NCI-H69 (cell line): ENCODE measurements around the gene IDH2.

Experiments used
- DNase-seq: peaks from one replicate; lab custom pipeline; 2025; lab: John Stamatoyannopoulos, UW

IDH2 gene

DNA sequence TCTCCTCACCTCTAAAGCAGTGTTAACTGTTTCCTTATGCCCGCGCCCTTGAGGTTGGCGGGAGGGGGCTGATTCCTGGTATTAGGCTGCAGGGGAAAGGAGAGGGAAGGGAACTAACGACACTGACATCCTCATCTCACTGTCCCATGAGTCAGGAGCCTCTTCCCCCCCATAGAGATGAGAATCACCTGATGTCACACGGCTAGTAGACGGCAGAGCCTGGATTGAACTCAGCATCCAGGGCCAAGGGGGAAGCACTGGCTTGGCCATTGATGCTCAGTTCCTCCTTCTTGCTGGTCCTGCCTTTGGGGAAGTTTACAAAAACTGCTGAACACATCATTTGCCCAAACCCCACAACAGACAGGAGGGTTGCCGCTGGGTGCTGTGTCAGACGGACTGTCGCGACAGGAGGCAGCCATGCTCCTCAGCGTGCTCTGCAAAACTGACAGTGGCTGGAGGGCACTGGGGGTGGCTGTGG lies 38.5 kb downstream of the IDH2 start:
- peak; percentile 17 for DNase-seq

DNA sequence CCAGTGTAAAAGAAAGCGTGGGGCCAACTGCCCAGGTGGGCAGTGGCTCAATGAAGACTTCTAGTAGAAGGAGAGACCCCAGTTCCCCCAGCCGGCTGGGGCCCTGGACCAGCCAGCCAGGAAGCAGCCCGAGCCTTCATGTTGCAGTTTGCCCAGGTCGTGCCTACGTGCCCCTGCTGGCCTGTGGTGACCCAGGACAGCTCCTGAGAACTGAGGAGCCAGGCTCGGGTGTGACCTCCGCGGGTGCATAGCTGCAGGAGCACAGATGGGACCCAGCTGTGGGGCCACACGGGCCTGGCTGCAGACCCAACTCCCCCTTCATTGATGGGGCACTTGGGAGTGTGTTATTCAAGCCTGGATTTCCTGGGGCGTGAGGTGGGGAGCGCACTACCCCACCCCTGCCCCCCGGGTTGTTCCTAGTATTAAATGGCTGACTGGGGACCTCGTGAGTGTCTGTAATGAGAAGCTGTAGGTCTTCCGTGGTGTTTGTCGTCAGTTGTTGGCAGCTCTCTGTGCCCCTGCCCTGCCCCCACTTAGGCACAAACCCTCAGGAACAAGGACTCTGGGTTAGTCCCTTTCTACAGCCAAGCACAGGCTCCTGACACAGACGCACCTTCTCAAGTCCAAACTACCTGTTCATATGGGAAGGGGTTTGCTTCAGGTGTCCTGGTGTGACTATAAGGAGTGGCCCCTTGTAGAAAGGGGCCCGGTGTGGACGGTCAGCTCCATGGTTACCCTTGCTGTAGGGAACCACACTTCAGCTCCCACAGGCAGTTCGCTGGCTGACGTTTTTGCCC lies 39.1 kb downstream of the IDH2 start:
- peak; percentile 28 for DNase-seq

- peak; percentile 95 for DNase-seq
Observed at GRCh38 chr15:90062462-90062932, 39.8 kb downstream of the IDH2 start.

DNA sequence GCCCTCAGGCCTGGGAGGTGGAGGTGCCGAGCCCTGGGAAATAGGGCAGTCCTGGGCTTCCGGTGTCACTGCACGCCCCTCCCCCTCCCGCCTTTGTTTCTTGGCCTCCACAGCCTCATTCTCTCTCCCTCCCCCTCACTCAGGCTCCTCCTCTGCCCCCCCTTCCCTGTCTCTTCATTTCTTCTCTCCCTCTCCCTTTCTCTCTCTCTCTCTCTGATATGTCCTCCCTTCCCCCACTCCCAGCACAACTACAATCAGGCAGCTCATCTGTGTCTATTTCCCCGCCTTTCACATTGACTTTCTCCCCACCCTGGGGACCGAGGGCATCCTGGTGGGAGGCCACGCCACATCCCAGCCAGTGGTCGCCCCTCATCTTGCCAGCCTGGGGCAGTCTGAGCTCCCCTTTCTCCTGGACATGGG lies 40.2 kb downstream of the IDH2 start:
- peak; percentile 91 for DNase-seq

GRCh38 chr15:90060797-90061196 lies 41.5 kb downstream of the IDH2 start:
- no peak for DNase-seq

DNA sequence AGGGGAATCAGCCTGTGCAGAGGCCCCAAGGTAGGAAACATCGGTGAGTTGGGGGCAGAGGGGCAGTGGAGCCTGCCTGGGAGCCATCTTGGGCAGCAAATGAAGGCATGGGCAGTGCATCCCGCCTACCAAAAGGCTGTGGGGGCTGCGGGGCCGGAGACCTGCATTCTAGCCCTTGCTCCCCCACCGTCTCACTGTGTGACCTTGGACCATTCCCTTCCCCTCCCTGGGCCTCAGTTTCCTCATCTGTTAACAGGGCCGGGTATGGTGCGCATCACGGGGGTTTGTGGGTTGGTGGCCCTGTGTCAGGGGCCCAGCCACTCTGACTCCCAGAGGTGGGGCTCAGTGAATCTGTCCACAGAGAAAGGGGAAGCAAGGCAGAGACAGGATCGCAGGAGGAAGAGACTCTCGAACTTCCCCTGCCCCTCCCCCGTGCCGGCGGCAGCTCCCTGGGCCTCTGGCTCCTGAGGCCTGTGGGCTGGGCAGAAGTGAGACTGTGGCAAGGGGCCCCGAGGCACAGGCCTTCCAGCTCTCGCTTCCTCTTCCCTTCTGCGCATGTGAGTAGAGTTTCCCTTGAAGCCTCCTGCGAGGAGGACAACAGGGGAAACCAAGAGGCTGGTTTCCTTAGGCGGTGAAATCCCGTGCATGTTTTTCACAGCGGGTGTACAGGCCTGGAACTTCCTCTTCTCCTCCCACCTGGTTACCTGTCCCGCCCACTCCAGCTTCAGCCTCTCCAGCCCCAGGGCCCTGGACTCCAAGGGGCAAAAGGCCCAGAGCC lies 42.9 kb downstream of the IDH2 start:
- peak; percentile 46 for DNase-seq

GRCh38 chr15:90058775-90059174 lies 43.5 kb downstream of the IDH2 start:
- no peak for DNase-seq

GRCh38 chr15:90058308-90058707 lies 44.0 kb downstream of the IDH2 start:
- DNase-seq = no peak

DNA sequence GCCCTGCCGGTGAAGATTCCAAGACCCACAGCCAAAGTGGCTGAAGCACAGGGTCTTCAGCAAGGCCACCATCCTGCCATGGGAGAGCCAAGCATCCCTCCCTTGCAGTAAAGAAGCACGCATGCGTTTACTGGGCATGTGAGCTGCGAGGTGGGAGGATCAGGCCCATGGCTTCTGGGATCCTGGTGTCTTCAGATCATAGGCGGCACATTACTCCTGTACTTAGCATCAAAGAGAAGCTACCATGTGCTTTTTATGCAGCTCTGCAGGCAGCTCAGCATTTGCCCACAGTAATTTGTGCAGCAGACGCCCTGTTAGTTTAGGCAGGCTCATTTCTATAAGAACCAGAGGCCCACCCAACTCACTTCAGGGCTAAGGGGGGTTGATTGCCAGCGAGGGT lies 45.7 kb downstream of the IDH2 start:
- DNase-seq = no peak

DNA sequence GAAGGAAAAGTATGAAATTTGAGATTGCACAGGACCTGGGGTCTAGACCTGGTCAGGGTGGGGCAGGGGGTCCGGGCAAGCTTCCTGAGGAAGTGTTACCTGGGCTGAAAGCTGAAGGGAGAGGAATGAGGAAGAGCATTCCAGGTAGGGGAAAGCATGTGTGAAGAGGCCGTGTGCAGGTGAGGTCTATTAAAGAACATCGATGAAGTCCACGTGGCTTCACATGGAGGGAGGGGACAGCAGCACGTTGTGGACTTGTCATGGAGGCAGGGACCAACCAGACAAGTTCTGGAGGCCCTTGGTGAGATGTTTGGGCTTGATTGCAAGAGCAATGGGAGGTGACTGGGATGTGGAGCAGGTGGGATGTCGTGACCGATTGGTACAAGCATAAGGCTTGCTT lies 47.1 kb downstream of the IDH2 start:
- peak; percentile 33 for DNase-seq

- peak; percentile 89 for DNase-seq
Observed at GRCh38 chr15:90054618-90055097, 47.6 kb downstream of the IDH2 start.

- no peak for DNase-seq
Observed at GRCh38 chr15:90053685-90054466, 48.4 kb downstream of the IDH2 start.

GRCh38 chr15:90051874-90052273 lies 50.4 kb downstream of the IDH2 start:
- DNase-seq = no peak

GRCh38 chr15:90049666-90050604 lies 52.3 kb downstream of the IDH2 start:
- no peak for DNase-seq

- no peak for DNase-seq
Observed at GRCh38 chr15:90049030-90049429, 53.2 kb downstream of the IDH2 start.

DNA sequence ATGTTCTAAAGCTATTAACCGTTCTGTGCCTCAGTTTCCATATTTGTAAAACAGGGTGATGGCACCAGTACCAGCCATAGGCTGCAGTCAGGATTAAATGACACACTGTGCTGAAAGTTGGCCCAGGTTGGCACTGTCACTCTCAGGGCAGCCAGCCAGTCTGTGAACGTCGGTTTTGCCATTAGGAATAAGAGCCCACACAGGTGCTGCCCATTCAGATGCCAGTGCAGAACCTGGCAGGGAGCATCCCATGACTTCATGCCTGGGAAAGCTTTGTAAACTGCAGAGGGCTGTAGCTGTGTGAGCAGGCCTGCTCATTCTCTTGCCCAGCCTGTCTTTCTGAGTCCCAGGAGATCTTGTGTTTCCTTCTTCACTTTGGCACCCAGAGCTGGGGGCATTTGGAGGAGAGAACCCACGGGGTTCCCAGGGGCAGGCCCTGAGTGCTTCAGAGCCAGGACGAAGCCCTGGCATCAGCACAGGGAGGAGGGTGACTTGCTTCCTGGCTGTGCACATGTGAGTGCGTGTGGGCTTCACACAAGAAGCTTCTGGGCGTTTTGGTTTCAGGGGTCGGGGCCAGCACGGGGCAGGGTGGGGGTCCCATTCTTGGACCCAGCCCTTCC lies 54.2 kb downstream of the IDH2 start:
- DNase-seq = no peak

DNA sequence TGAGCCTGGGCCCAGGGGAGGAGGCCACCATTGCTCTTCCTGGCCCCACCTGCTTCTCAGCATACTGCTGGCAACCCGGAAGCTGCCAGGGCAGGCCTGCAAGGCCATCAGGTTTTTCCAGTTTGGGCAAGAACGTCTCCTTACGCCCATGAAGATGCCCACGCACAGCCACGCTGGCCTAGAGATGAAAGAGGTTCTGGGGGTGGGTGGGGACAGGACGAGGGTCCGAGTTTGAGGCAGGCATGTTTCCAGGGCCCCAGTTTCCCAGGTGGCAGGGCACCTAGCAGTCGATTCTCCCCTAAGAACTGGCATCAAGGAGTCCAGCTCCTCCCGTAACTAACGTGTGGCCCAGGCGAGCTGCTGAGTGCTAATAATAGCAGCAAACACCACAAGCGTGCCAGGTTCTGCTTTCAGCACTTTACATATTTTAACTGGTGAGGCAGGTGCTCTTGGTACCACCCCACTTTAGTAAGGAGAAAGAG lies 55.3 kb downstream of the IDH2 start:
- no peak for DNase-seq

GRCh38 chr15:90046289-90046688 lies 56.0 kb downstream of the IDH2 start:
- DNase-seq = no peak

DNA sequence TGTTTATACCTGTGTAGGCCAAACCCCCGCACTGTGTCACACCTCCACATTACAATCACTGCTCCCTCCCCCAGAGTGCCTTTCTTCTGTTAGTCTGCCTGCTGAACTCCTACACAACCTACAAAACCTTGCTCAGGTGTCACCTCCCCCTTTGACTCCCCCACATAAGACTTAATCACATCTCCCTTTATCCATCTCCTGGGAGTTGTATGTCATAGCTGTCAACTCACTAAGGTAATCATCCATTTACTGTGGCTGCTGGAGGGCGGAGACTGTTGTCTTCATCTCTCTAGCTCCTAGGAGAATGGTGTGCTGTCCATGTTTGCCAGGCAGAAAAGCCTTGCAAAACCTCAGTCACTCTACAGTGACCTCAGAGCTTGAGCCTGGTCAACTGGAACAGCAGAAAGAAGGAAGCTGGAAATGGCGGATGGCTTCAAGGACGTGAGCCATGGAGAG lies 57.3 kb downstream of the IDH2 start:
- peak; percentile 22 for DNase-seq

DNA sequence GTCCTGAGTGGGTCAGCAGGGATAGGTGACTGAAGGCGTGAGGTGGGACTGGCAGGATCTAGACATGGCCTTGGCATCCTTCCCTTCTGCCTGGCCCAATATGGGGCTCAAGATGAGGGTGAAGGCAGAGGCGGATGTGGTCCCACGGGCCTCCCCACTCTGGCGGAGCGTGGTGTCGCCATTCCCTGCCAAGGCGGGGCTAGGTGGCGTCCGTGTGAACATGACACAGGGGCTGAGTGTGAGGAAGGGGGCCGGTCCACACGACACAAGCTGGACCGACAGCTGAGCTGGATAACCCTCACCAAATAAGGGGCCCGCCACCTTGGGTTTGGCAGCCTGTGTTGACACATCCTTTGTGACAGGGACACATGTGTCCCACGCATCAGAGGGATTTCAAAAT lies 58.1 kb downstream of the IDH2 start:
- no peak for DNase-seq
